Measurements from ENCODE around the gene SIDT2.
"Not testable (repeated sequence)": the region's sequence is repeated elsewhere in the genome, so short reads cannot be mapped to it uniquely, and the experiment has no call there.

Gene SIDT2

DNA sequence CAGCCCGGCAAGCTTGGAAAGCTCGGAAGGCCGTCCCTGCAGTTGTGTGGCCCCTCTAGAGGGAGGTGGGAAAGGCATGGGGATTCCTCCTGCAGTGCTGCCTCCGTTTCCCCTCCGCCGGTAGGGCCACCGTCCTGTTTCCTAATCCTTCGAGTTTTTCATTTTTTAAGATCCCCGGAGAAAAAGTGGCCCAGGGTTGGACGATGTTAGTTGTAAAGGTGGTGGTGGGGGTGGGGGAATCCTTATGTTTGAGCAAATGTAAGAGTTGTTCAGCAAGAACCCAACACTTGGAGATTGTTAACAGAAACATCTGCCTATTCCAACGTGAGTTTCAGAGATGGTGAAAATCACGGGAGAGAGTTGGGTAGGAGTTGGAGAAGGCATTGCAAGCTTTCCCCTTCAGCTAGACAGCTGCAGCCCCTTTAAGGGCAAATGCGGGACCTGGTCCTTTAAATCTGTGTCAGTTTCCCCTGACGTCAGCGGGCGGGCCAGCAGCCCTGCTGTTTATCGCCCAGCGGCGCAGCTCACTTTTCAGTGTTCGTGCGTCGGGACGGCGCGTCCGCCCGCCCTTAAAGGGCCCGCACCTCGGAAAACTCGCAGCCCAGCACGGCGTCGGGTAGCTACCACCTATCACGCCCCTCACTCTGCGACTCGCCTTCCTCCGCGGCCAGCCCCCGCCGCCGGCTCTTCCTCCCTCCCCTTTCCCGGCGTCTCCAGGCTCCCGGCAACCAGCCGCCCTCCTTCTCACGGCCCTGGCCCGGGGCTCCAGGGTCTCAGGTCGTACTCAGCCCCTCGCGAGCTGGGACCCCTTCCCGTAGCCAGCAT, at the start of gene SIDT2:
SIDT2 (plus strand) TSS at position 534 of the 825 bp plus-strand sequence. CDS start 521 bp downstream, outside the sequence.
- DNase-seq, result peak; percentile 88

DNA sequence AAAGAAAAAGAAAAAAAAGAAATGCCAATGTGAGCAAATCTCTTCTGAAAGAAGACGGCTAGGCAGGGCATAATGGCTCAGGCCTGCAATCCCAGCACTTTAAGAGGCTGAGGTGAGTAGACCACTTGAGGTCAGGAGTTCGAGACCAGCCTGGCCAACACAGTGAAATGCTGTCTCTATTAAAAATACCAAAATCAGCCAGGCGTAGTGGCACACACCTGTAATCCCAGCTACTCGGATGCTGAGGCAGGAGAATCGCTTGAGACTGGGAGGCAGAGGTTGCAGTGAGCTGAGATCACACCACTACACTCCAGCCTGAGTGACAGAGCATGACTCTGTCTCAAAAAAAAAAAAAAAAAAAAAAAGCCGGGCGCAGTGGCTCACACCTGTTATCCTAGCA, 48.1 kb upstream of the SIDT2 start:
- DNase-seq, result not testable (repeated sequence)

DNA sequence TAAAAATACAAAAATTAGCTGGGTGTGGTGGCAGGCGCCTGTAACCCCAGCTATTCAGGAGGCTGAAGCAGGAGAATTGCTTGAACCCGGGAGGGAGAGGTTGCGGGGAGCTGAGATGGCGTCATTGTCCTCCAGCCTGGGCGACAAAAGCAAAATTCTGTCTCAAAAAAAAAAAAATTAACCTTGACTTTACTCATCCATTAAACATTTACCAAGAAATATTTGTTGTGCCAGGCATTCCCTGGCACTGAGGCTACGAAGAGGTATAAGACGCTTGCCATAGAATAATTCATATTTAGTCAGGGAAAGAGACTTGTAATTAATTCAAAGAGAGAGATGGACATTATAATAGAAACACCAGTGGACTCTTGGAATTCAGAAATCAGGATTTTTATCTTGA, 47.7 kb upstream of the SIDT2 start:
- DNase-seq, result no peak

DNA sequence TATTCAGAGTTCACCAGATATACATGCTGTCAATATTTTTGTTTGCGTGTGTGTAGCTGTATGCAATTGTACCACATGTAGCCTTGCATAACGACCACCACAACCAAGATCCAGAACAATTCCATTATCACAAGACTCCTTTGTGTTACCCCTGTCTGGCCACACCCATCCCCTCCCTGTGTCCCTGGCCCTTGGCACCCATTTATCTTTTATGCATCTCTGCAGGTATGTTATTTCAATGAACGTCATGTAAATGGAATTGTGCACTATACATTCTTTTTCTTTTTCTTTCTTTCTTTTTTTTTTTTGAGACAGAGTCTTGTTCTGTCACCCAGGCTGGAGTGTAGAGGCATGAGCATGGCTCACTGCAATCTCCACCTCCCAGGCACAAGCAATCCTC, 44.1 kb upstream of the SIDT2 start:
- DNase-seq, result no peak

DNA sequence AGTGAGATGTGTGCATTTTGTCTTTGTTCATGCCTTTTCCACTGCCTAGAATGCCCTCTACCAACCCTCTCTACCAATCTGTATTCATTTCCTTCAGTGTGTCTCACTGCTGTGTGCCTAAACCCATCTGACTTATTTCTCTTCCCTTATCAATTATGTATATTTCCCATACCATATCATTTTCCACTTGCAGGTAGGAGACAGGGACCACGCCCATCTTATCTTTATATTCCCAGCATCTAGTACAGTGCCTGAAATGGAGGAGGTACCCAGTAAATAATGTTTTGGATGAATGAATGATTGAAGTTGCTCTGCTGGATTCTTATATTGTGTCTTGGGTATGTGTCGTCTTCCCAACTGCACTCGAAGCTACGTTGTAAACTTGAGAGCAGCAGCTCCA, 43.6 kb upstream of the SIDT2 start:
- not testable (repeated sequence) for DNase-seq

DNA sequence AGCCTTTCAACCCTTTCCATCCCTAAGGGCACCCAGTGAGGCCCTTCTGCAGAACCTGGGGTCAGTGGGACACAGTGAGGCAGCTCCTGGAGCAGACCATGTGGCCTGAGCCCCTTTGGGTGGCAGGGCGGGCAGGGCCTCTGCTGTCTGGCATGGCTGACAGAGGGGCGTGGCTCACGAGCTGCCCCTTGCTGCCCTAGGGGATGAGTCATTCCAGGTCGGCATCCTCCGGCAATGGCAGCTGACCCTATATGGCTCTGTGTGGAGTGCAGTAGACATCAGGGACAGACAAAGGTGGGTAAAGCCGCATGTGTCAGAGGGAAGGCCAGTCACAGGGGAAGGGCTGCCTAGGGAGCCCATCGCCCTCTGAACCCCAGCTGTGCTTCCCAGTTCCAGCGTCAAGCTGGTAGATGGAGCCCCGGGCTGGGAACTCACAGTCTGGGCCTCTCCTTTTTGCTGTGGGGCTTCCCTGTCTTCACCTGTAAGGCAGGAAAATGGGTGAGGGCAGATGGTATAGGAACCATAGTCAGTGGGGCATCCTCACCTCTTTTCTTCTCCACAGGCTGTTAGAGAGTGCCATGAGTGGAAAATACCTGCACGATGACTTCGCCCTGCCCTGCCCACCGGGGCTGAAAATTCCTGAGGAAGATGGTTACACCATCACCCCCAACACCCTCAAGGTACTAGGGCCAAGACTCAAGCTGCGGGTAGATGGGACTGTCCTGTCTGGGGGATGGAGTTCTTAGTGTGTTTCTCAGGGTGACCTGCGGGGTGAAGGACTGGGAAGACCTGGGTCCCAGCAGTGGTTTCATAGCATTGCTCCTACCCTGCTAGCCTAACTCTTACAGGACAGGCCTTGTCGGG, 41.1 kb upstream of the SIDT2 start:
- not testable (repeated sequence) for DNase-seq

DNA sequence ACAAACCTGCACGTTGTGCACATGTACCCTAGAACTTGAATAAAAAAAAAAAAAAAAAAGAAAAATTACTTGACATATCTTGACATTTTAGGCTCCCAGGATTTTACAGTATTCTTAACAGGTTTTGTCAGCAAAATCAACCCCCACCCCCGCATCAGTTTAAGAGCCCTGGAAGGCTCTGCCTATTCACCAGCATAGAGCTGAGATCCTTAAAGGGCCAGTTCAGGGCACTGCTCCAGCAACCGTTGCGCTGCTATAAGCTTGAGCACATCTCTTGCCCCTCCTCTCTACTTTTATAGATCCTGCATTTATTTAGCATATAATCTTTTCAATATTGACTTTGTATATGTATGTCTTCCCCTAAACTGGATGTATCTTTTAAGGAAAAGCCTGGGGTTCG, 35.2 kb upstream of the SIDT2 start:
- peak; percentile 4 for DNase-seq

DNA sequence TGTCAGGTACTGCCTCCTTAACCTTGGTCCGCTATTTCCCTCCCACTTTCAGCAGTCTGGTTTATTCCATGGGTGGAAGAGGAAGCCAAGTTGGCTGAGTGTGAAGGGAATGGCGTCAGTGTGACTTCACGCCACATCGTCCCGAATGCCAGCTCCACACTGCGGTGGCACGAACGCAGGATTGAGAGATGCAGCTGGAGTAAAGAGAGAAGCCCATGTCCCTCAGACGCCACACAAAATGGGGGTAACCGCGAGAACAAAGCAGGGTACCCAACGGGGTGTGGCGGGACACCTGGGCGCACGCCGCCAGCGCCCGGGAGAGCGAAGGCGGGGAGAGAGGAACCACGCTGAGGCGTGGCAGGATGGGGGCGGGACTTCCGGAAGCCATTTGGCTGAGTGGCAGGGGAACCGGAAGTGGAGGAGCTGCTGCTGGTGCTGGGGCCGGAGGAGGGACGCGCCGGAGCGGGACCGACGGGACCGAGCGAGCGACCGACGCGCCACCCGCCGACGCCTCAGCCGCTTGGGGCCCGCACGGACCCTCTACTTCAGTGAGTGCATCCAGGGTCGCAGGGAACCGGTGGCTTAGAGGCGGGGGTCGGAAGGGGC, 34.6 kb upstream of the SIDT2 start, which contains the start of gene PAFAH1B2:
PAFAH1B2 (plus strand) TSS at position 417 of the 606 bp plus-strand sequence. CDS start 8,161 bp downstream, outside the sequence.
- peak; percentile 95 for DNase-seq

DNA sequence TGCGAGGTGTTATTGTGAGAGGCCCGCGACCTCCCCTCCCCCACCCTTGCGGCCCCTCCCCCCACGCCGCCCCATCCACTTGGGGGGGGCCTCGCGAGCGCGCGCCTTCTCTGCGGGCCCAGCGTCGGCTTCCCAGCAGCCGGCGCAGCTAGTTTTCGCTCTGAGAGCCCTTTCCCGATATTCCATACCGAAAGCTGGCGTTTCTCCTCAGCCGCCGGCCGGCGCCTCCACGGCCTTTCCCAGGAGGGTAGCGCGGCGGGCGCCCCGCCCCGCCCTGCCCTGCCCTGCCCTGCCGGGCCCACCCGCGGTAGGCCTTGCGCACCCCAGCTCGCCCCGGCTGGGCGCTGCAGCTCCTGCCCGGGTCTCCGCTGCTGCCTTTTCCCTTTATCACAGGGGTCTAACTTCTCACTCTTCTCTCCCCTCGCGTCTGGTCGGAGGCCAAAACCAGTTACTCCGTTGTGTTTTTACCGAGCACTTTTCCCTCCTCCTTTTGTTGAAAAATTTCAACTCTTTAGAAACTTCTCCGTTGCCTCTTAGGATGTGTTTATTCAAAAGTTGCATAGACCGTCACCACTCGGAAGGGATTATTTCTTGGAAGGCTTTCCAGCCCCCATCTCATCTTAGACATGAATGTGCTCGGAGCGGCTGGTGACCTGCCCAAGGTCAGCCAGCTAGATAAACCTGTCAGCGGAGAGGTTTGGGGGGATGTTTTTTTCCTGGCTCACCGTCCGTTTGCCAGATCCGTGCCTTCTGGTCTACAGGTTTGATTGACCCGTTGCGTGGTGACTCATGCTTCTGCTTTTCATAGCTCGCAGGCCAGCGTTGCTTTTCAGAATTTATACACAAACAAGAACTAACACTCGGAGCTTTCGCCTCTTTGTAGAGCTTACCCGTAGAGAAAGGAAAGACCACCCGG, 33.8 kb upstream of the SIDT2 start:
- DNase-seq, result peak; percentile 41

DNA sequence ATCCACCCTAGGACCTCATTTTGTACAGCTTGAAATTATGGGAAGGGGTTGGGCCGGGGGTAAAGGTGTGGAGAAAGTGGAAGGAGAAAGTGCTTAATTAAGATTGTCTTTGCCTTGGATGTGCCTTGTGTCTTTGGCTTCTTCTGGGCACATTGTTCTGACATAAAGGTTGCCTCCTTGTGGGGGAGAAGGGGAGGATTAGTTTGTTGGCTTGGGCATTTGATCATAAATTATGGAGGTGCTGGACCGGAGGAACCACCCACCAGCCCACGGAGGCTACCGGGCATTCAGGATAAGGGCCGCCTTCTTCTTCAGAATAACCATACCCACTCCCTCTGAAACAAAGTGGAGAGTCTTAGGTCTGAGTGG, 33.2 kb upstream of the SIDT2 start:
- DNase-seq, result no peak

DNA sequence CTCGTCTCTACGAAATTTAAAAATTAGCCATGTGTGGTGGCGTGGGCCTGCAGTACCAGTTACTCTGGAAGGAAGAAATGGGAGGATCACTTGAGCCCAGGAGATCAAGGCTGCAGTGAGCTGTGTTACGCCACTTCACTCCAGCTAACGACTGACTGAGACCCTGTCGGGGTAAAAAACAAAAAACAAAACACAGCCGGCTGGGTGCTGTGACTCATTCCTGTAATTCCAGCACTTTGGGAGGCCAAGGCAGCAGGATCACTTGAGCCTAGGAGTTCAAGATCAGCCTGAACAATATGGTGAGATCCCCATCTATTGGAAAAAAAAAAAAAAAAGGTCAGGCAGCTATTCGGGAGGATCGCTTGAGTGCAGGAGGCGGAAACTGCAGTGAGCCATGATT, 32.0 kb upstream of the SIDT2 start:
- no peak for DNase-seq

DNA sequence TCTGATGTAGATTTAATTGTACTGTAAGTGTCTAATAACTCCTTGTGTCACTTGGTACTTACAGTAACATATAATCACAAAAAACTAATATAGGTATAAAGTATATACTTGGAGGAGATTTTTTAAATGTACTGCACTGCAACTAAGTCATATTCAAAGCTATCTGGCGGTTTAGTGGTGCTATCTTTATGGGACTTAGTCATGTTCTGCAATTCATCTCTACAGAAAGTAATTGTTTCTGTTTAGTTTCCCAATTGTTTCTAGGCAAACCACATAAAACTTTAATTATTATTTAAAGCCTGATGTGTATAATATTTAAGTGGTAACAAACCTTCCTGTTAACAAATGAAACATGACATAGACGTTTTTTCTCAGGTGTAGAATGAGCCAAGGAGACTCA, 26.5 kb upstream of the SIDT2 start:
- DNase-seq, result no peak

DNA sequence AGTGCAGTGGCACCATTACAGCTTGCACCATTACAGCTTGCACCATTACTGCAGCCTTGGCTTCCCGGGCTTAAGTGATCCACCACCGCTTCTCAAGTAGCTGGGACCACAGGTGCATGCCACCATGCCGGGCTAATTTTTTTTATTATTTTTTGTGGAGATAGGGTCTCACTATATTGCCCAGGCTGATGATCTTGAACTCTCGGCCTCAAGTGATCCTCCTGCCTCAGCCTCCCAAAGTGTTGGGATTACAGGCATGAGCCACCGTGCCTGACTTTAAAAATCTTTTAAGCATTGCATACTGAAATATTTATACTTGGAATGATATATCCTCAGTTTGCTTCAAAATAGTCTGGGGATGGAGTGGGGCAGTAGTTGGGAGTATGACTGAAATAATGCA, 24.1 kb upstream of the SIDT2 start:
- no peak for DNase-seq

DNA sequence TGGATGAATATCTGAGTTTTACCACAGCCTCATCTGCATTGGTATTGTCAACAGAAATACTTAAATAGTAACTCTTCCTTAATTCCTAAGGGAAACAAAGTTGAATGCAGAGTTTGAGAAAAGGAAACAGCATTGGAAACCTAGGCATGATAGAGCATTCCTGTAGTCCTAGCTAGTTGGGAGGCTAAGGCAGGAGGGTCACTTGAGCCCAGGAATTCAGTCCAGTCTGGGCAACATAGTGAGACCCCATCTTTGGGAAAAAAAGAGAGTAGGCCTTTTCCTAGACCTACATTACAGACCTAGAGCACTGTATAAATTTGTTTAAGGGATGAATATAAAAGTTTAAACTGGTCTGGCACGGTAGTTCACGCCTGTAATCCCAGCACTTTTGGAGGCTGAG, 21.0 kb upstream of the SIDT2 start:
- no peak for DNase-seq

DNA sequence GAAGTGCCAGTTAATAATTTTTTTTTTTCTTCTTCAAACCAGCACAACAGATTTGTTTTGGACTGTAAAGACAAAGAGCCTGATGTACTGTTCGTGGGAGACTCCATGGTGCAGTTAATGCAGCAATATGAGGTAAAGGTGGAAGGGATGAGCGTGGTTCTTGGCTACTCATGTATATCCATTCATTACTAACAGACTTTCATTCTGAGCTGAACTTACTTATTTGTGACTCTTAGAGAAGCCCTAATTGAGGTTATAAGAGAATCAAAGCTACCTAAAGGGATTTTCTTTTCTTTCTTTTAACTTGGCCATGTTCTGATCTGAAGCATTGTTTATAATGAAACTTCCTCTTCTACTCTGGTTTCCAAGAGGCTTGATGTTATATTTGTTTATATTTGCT, 18.7 kb upstream of the SIDT2 start:
- DNase-seq, result no peak

DNA sequence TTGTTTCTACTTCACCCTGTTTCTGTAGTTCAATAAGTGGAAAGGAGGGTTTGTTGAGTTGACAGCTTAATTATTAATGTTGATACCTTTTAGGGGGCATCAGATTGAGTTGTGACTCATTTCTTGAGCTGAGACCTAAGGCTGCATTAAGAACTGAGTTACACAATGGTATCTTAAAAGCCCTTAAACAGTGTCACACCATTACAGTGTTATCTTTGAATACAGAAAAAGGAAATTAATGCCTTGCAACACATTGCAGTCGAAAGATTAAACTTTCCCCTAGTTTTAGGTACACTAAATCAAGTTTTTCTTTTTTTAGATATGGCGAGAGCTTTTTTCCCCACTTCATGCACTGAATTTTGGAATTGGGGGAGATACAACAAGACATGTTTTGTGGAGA, 17.7 kb upstream of the SIDT2 start:
- no peak for DNase-seq

DNA sequence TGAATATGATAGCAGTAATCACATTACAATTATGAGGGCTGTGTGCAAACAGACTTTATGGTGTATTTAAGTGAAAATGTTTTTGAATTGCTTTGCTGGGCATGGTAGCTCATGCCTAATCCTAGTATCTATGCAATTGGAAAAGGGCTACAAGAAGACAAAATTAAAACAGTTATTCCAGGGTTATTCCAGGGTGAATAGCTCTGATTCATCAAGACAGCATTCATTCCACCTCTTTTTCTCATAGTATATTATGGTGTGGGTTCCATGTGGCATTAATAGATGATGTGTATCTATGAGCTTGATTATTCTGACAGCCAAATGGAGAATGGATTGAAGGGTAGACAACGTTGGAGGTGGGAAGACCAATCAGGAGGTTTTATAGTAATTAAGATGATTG, 12.1 kb upstream of the SIDT2 start:
- no peak for DNase-seq

DNA sequence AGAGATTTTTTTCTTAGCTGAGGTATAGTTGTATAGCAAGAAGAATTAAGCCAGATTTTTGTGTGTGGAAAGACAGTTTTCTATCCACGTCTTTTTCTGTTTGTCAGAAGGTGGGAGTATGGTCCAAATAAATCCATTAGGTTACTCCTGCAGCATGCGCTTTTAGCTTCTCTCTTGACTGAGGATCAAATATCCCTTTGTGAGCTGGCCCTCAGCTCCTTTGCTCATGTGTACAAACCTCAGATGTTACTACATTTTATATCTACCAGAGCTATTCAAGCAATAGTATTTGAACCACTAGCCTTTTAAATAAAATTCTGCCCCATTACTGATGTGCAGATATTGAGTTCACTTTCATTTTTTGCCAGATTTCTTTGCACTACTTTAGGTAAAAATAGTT, 8.8 kb upstream of the SIDT2 start:
- DNase-seq, result no peak

DNA sequence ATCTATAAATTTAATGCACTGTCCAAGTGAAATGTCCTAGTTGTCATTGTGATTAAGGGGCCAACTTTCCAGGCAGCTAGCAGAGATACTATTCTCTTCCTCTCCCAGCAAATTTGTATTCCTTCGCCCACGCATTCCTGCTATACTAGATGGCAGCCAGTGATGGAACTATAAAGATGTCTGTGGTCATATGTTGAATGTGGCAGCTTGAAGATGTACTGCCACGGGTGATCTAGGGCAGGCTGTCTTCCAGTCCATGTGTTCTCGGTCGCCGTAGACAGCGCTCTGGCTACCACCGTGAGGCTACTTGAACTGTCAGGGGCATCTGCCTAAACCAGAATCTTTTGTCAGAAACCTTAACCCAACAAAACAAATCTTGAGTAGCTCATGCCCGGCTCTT, 8.3 kb upstream of the SIDT2 start:
- no peak for DNase-seq

DNA sequence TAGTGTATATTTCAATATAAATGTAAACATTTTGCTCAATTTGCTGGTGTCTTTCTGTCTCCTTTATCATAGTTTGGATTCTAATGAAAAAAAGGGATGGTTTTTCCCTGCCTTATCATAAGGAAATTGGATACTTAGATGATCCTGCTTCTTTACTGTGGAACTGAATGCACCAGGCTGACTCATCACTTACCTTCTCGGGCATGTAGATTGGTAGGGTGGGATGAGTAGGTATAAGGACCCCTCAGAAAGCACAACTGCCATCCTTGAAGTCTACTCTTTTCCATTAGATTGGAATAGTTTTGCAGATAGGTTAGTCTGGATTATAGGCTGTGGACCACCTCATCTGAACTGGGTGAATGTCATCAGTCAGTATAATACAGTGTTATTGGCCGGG, 7.5 kb upstream of the SIDT2 start:
- DNase-seq, result no peak

DNA sequence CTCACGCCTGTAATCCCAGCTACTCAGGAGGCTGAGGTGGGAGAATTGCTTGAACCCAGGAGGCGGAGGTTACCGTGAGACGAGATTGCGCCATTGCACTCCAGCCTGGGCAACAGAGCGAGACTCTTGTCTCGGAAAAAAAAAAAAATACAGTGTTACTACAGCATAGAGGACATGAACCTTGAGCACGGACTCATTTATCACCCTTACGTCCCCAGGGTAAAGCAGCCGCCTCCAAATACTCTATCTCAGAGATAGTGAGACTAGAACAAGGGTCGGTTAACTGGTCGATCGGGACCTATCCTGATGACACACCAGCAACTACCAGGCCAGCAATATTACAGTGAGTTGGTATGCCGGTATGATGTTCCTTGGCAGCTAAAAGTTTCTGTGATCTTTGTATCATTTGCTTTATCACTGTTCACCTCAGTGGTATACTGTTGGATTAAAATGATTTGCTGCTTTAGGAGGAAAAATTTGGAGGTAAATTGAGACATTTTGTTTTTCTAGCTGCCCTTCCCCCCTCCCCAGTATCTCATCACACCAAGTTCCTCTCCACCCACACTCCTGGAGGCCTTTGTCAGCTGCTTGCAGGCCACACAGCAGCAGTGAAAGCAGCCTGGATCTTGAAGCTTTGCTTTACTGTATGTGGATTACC, 7.0 kb upstream of the SIDT2 start:
- DNase-seq, result no peak

Data from CD4-positive, alpha-beta T cell treated with Interferon gamma for 1 hour (primary cell).